Left hindlimb (tissue), 1 donor: ENCODE results near the gene DNMT1.
"Not testable (repeated sequence)": the region's sequence is repeated elsewhere in the genome, so short reads cannot be mapped to it uniquely, and the experiment has no call there.

Experiments used
- DNase-seq: peaks from one replicate; pipeline ENCODE4 v3.0.0-alpha.2; 2018

DNMT1 gene

DNA sequence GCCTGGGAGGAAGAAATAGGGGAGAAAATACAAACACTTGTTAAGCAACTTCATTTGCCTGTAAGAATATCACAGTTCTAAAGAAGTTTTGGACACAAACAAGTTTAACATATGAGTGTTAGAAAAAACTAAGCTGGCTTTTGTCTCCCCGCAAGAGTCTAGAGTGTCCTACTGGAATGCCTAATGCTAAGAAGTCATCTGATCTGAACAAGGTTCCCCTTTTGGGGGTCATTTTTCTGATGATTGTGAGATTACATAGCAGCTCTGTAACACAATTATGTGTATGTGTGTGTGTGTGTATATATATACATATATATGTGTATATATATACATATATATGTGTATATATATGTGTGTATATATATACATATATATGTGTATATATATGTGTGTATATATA lies 12.7 kb downstream of the DNMT1 start:
- no peak for DNase-seq

GRCh38 chr19:10180459-10180858 lies 14.3 kb downstream of the DNMT1 start:
- DNase-seq = no peak

DNA sequence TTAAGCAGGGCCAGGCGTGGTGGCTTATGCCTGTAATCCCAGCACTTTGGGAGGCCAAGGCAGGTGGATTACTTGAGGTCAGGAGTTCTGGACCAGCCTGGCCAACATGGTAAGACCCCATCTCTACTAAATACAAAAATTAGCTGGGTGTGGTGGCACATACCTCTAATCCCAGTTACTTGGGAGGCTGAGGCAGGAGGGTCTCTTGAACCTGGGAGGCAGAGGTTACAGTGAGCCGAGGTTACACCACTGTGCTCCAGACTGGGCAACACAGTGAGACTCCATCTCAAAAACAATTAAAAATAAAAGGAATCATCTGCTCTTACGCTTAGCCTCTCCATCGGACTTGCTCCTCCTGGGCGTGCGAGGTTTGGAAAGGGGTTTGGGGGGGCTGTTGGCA lies 14.7 kb downstream of the DNMT1 start:
- not testable (repeated sequence) for DNase-seq

DNA sequence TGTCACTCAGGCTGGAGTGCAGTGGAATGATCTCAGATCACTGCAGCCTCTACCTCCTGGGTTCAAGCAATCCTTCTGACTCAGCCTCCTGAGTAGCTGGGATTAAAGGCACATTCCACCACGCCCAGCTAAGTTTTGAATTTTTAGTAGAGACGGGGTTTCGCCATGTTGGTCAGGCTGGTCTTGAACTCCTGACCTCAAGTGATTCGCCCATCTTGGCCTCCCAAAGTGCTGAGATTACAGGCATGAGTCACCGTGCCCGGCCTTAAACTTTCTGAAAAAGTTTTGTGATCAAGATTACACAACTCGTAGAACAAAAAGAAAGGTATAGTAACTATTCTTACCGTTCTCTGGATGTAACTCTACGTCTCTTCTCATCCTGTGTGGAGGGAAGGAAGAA lies 21.2 kb downstream of the DNMT1 start:
- no peak for DNase-seq

DNA sequence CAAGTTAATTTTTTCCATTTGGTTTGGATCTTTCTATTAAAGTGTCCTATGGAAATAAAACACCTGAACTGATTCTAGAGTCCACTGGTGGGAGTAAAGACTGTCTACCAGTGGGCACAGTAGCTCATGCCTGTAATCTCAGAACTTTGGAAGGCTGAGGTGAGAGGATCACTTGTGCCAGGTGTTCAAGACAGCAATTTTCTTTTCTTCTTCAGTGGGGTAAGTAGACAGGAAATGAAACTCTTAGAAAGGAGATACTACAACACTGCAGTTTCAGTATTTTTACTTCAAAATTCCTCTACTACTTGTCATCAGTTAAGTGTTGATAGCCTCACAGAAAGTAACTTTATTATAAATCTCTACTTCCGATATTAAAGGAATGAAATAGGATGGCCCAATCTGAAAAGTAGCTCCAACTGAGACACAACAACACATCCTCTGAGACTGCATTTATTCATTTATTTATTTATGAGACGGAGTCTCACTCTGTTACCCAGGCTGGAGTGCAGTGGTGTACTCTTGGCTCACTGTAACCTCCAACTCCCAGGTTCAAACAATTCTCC lies 26.3 kb downstream of the DNMT1 start:
- no peak for DNase-seq

DNA sequence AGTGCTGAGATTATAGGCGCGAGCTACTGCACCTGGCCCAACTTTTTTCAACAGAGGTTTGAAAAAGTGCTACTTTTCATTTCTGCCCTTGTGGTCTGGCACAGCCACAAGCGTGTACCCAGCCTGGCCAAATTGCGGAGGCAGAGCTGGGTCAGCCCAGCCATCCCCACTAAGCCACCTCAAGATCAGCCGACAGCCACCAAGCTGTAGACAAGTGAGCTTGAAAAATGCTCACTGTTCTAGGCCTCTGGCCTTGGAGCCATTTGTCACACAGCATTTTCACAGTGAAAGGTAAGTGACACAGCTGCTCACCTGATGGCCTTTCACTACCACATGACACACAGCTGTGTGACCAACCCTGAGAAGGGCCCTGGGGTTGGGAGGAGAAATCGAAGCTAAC lies 27.3 kb downstream of the DNMT1 start:
- DNase-seq = no peak

GRCh38 chr19:10166501-10166900 lies 28.3 kb downstream of the DNMT1 start:
- DNase-seq = not testable (repeated sequence)

- no peak for DNase-seq
Measured at GRCh38 chr19:10166046-10166445, 28.7 kb downstream of the DNMT1 start.

DNA sequence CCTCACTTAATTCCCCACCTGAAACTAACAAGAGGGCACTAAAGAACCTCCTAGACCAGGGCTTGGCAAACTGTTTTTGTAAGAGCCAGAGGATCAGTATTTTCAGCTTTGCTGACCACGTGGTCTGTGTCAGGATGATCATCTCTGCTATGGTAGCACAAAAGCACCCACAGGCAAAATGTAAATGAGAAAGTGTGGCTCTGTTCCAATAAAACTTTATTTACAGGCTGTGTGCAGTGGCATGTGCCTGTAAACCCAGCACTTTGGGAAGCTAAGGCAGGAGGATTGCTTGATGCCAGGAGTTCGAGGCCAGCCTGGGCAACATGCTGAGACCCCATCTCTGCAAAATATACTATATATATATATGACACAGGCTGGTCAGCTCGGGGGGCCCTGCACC lies 31.2 kb downstream of the DNMT1 start:
- no peak for DNase-seq

GRCh38 chr19:10159610-10160009 lies 35.1 kb downstream of the DNMT1 start:
- DNase-seq = no peak

GRCh38 chr19:10158485-10158884 lies 36.3 kb downstream of the DNMT1 start:
- DNase-seq = no peak

DNA sequence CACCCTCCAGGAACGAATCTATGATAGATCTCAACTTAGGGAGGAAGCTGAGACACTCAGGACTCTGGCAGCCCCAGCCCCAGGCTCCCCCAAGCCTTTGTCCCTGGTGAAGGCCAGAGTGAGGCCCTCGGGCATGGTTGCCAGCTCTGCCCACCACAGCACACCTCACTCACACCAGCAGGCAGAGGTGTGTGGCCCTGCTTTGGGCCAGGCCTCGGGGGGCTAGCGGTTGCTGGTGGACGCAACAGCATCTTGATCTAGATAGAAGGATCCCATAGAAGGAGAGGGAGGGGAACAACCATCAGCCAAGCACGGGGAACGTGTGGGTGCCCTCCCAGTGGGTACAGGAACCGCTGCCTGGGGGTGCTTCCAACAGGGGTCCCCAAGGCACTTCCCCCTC lies 36.7 kb downstream of the DNMT1 start:
- no peak for DNase-seq

- DNase-seq = no peak
Measured at GRCh38 chr19:10155839-10156238, 38.9 kb downstream of the DNMT1 start.

DNA sequence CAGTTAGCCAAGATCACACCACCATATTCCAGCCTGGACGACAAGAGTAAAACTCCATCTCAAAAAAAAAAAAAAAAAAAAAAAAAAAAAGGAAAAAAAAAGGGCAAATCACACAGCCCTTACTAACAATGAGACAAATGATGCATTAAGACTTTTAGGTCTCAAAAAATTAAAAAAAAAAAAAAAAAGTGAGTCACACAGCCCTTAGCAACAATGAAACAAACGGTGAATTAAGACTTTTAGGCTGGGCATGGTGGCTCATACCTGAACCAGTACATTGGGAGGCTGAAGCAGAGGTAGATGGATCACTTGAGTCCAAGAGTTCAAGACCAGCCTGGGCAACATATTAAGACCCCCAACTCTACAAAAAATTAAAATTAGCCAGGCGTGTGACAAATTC lies 42.7 kb downstream of the DNMT1 start:
- no peak for DNase-seq

DNA sequence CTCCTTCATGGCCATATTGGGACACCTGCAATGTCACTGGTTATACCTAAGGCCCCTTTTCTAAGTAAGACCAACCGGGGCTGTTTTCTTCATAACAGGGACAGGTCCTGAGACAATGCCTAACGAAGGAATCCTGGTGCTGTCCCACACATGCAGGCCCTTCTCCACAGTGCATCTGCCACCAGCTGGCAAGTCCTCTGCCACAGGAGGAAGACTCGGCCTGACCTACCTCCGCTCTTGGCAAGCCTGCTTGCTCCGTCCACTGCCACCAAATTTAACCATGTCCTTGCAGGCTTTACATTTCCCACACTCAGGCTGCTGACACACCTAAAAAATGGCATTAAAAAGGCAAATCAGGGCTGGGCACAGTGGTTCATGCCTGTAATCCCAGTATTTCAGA lies 43.2 kb downstream of the DNMT1 start:
- DNase-seq = no peak

- no peak for DNase-seq
Measured at GRCh38 chr19:10149427-10149826, 45.3 kb downstream of the DNMT1 start.

- DNase-seq = no peak
Measured at GRCh38 chr19:10146142-10146541, 48.6 kb downstream of the DNMT1 start.

DNA sequence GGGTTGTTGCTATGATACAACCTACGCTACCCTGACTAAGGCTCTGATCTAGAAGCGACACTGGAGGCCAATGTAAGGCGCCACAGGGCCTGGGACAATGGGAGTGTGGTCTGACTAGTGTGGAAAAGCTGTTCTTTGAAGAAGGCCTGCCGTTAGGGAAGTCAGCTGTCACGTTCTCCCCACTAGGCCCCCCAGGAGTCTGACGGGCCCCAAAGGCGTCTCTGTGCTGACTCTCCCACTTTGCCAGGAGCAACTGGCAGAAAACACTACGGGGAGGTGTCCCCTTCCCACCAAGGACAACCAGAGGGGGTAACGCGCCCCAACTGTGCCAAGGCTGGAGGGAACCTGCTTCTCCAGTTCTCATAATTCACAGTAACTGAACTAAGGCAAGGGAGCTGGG lies 49.7 kb downstream of the DNMT1 start:
- DNase-seq = no peak

- no peak for DNase-seq
Measured at GRCh38 chr19:10144361-10144760, 50.4 kb downstream of the DNMT1 start.

DNA sequence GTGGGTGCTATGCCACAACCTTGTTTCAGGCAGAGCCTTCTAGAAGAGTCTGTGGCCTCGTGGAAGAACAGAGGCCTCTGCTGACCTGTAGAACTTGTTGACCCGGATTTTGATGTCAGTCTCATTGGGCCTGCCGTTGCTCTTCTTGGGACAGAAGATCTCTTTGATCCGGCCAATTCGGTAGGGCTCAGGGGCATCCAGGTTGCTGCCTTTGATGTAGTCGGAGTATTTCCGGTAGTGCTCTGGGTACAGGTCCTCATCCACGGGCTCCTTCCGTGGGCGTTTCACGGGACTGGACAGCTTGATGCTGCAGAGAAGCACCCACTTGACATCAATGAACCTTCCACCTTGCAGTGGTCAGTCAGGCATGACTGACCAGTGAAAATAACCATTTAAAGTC lies 51.1 kb downstream of the DNMT1 start:
- no peak for DNase-seq

DNA sequence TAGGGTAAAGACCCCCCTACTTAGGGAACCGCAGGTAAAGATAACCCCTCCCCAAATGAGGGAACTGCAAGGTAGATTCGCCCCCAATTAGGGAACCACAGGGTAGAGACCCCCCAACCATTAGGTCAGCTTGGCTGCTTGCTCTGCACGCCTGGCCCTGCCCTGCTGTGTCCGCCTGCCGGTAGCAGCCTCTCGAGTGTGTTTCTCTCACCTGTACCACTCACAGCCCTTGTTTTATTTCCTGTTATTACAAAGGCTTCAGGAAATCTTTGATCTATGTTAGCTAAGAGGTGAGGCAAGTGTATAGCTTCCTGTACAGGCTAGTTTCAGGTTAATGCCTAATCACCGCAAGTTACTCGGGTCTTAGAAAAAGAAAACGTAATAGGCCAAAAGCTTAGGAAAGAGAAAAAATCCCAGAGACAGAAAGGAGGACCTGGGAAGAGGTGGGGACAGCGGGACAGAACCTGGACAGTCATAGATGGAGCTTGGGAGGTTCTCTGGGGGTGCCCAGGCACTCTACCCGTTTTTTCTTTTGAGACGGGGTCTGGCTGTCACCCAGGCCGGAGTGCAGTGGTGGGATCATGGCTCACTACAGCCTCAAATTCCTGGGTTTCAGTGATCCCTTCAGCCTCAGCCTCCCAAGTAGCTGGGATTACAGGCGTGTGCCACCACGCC lies 51.9 kb downstream of the DNMT1 start:
- no peak for DNase-seq

DNA sequence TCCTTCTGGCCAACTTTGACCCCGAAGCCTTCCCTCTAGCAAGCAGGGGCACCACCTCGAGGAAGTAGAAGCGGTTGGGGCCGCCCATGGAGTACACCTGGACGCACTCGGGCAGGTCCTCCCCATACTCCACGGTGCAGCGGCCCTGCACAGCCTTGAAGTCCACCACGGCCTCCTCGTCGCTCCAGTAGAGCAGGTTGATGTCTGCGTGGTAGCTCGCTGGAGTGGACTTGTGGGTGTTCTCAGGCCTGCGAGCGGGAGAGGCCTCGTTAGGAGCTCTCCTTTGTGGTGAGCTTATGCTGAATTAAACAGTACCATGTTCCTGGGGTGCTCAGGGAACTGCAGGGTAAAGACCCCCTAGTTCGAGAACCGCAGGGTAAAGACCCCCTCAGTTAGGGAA lies 52.8 kb downstream of the DNMT1 start:
- no peak for DNase-seq

DNA sequence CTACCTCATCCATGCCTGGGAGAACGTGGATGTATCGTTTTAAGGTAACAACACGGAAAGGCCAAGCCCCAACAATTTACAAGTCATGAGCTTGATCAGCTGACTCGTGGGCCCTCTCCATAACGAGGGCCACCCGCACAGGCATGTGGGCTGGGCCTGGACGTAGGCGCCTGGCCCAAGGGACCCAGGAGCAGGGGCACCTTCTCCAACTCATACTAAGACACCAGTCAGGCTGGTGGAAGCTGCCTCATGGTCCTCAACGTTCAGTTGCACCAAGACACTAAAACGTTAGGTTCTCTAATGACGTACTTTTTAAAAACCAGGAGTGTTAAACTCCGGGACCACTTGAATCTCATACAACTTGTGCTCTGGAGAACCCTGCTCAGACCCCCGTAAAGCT lies 53.3 kb downstream of the DNMT1 start:
- DNase-seq = no peak

GRCh38 chr19:10139952-10140351 lies 54.8 kb downstream of the DNMT1 start:
- no peak for DNase-seq
